Adrenal gland (tissue), 5 donors: ENCODE measurements around the gene NOP56.

Source experiments
- CTCF ChIP-seq, 6 experiments: fragments of 450-650 bp in 4 of 6; fragments of 200-600 bp in 2 of 6; sonication (generic) in 1 of 6; IDR thresholded peaks; 1 replicate in 5 of 6; 2 replicates in 1 of 6; pipeline versions ENCODE4 v1.5.1 to v1.8.0; 2016 to 2021; ENCODE audit warnings: antibody characterized with exemption in 6 of 6, mild to moderate bottlenecking in 2 of 6, moderate library complexity in 1 of 6
- POLR2A ChIP-seq, 2 donors: fragments of 450-650 bp; IDR thresholded peaks; one replicate each; pipeline ENCODE4 v1.6.1; 2017; ENCODE audit warnings: antibody characterized with exemption in 2 of 2, mild to moderate bottlenecking in 2 of 2, moderate library complexity in 1 of 2
- donor health status: DM: no; HTN: no; CAD: no.

GRCh38 chr20:2610941-2611720 is 41.3 kb upstream of the NOP56 start:
- TF ChIP-seq CTCF (IDR thresholded peaks at IDR 0.05) (no peak), POLR2A (IDR thresholded peaks at IDR 0.05) (no peak)
